Testis (tissue), 3 donors: ENCODE results near the gene TSPAN10. TPM values are rescaled to one million over a fixed set of nuclear protein-coding genes. Genes with fewer than 3 reads are reported as not detected.
A peak's percentile ranks its signal among the peaks of the same experiment; 100 is the strongest.
"Not testable (repeated sequence)": the region's sequence is repeated elsewhere in the genome, so short reads cannot be mapped to it uniquely, and the experiment has no call there.

Experiments used
- DNase-seq: peaks from one replicate; pipeline ENCODE4 v3.0.0-alpha.2; 2019
- H3K27ac ChIP-seq, 2 donors: fragments of 200-600 bp; sonication (generic); one replicate each; pipeline ENCODE4 v1.5.1; 2019
- H3K27me3 ChIP-seq: fragments of 200-600 bp; sonication (generic); one replicate; pipeline ENCODE4 v1.5.1; 2019
- H3K36me3 ChIP-seq: fragments of 200-600 bp; sonication (generic); one replicate; pipeline ENCODE4 v1.5.1; 2017; ENCODE audit warnings: low read depth; ENCODE audit errors: missing control alignments
- H3K4me1 ChIP-seq: fragments of 200-600 bp; sonication (generic); one replicate; pipeline ENCODE4 v1.5.1; 2019
- H3K4me3 ChIP-seq, 2 donors: fragments of 200-600 bp; sonication (generic); one replicate each; pipeline ENCODE4 v1.5.1; 2017 to 2019
- H3K9me3 ChIP-seq: fragments of 200-600 bp; sonication (generic); one replicate; pipeline ENCODE4 v1.5.1; 2017
- CTCF ChIP-seq, 3 experiments: fragments of 450-650 bp in 2 of 3; fragments of 200-600 bp in 1 of 3; sonication (generic) in 1 of 3; IDR thresholded peaks; one replicate each; pipeline ENCODE4 v1.5.1; 2016 to 2019; ENCODE audit warnings: antibody characterized with exemption in 3 of 3, mild to moderate bottlenecking in 2 of 3, moderate library complexity in 1 of 3
- POLR2A ChIP-seq: fragments of 450-650 bp; IDR thresholded peaks from one replicate; pipeline ENCODE4 v1.6.1; 2017; ENCODE audit warnings: antibody characterized with exemption, mild to moderate bottlenecking, moderate library complexity
- WGBS, 2 donors: methylation state at CpG; one replicate each; pipeline ENCODE4 v1.1.5; 2018; 5-methylcytosine and 5-hydroxymethylcytosine counted together
- intact Hi-C: fragments of 100-400 bp; cut with DNase I; formaldehyde crosslinking; loops from one replicate; pipeline ENCODE4 v1.15.1; 2023; ENCODE audit warnings: low total_unique reads
- polyA plus RNA-seq: library from polyadenylated mRNA; stranded (reverse); fragments of 350-450 nt; fragmentation: Illumina TruSeq; extraction: RNeasy Lipid Tissue Mini Kit (QIAGEN cat#74804); gene quantifications from one replicate; pipeline ENCODE4 v1.2.3, GENCODE V29; 2014; ENCODE audit warnings: low read depth, low replicate concordance; ENCODE audit not compliant: insufficient read depth
- total RNA-seq, 2 donors: library from RNA; depleted of rRNA; stranded (reverse); fragments of >200 nt; gene quantifications; one replicate each; pipeline ENCODE4 v1.2.3, GENCODE V29; 2016

The TSPAN10 gene
- total and polyA plus RNA-seq, 3 donors from 2014 or later = 1.2 to 3.1 (median 1.3) TPM

- H3K27me3 ChIP-seq, H3K4me3 ChIP-seq, intact Hi-C loops, H3K36me3 ChIP-seq, H3K4me1 ChIP-seq, H3K27ac ChIP-seq, H3K9me3 ChIP-seq: not testable (repeated sequence)
- DNase-seq = peak; percentile 43
- 48 to 53% methylated on average over 15 to 18 of the region's 18 CpGs for WGBS, 2 donors
- peak; percentile 15 to 60 (median 51) for TF ChIP-seq CTCF (IDR thresholded peaks at IDR 0.05)
These were observed 38.7 kb downstream of the TSPAN10 start for GRCh38 chr17:81675515-81676221.

- TF ChIP-seq CTCF (IDR thresholded peaks at IDR 0.05) (no peak), POLR2A (no peak)
- Histone ChIP-seq H3K4me1 (peaks cover 4% of the 10 kb centered on the region), H3K27ac (no peak overlapping the region), H3K9me3 (no peaks in the 10 kb centered on the region), H3K4me3 (no peak overlapping the region), H3K27me3 (no peaks in the 10 kb centered on the region), H3K36me3 (no peaks in the 10 kb centered on the region)
- no peak for DNase-seq
- intact Hi-C loops = no loop called here
- WGBS, 2 donors = 90 to 91% methylated on average over 9 to 17 of the region's 17 CpGs
These were observed 39.9 kb downstream of the TSPAN10 start for GRCh38 chr17:81676906-81677305.

- DNase-seq = no peak
- Histone ChIP-seq H3K36me3 (no peaks in the 10 kb centered on the region), H3K27me3 (no peaks in the 10 kb centered on the region), H3K27ac (no peak overlapping the region), H3K9me3 (no peaks in the 10 kb centered on the region), H3K4me1 (peaks cover 23% of the 10 kb centered on the region), H3K4me3 (no peak overlapping the region)
- TF ChIP-seq POLR2A = no peak
- no peak for TF ChIP-seq CTCF (IDR thresholded peaks at IDR 0.05)
- 73 to 84% methylated on average over 11 of the region's 11 CpGs for WGBS, 2 donors
- intact Hi-C loops = no loop called here
These were observed 43.2 kb downstream of the TSPAN10 start for GRCh38 chr17:81680150-81680549.

GRCh38 chr17:81681672-81682071, 44.7 kb downstream of the TSPAN10 start:
- Histone ChIP-seq H3K4me1 (peaks cover 27% of the 10 kb centered on the region), H3K27me3 (no peaks in the 10 kb centered on the region), H3K9me3 (no peaks in the 10 kb centered on the region), H3K4me3 (no peak overlapping the region), H3K36me3 (no peaks in the 10 kb centered on the region), H3K27ac (no peak overlapping the region)
- intact Hi-C loops = no loop called here
- TF ChIP-seq CTCF (IDR thresholded peaks at IDR 0.05) (no peak), POLR2A (no peak)
- WGBS, 2 donors = 49 to 55% methylated on average over 10 to 17 of the region's 17 CpGs
- peak; percentile 49 for DNase-seq
